HEK293 (cell line): Measurements from ENCODE around the gene CARD8.

Experiments
- BCL11A ChIP-seq: fragments of 450-650 bp; formaldehyde crosslinking; IDR thresholded peaks from 2 replicates; pipeline ENCODE4 v1.5.1; 2016; ENCODE audit warnings: low read depth, missing biosample characterization, missing genetic modification characterization
- GLI4 ChIP-seq: fragments of 450-650 bp; formaldehyde crosslinking; IDR thresholded peaks from 2 replicates; pipeline ENCODE4 v1.5.1; 2016; ENCODE audit warnings: missing biosample characterization, missing genetic modification characterization
- HOXA7 ChIP-seq: sonication (generic); formaldehyde crosslinking; IDR thresholded peaks from 2 replicates; pipeline ENCODE4 v1.8.1; 2022; ENCODE audit warnings: missing genetic modification reagents, borderline replicate concordance
- OVOL3 ChIP-seq: fragments of 450-650 bp; formaldehyde crosslinking; IDR thresholded peaks from 2 replicates; pipeline ENCODE4 v1.5.1; 2016; ENCODE audit warnings: missing biosample characterization, missing genetic modification characterization
- ZBTB1 ChIP-seq: fragments of 450-650 bp; formaldehyde crosslinking; IDR thresholded peaks from 2 replicates; pipeline ENCODE4 v1.5.1; 2016; ENCODE audit warnings: missing biosample characterization, missing genetic modification characterization
- ZBTB26 ChIP-seq: fragments of 450-650 bp; formaldehyde crosslinking; optimal IDR thresholded peaks from 2 replicates; pipeline ENCODE3; 2016; ENCODE audit warnings: missing biosample characterization, mild to moderate bottlenecking, missing genetic modification characterization
- ZEB2 ChIP-seq: fragments of 450-650 bp; formaldehyde crosslinking; IDR thresholded peaks from 2 replicates; pipeline ENCODE4 v1.5.1; 2016; ENCODE audit warnings: missing biosample characterization, missing genetic modification characterization
- ZIC2 ChIP-seq: fragments of 450-650 bp; formaldehyde crosslinking; IDR thresholded peaks from 2 replicates; pipeline ENCODE4 v1.5.1; 2016; ENCODE audit warnings: missing biosample characterization, missing genetic modification characterization
- ZNF202 ChIP-seq: fragments of 450-650 bp; formaldehyde crosslinking; IDR thresholded peaks from 2 replicates; pipeline ENCODE4 v1.5.1; 2016; ENCODE audit warnings: missing biosample characterization, missing genetic modification characterization, borderline replicate concordance
- ZNF324 ChIP-seq: fragments of 450-650 bp; formaldehyde crosslinking; IDR thresholded peaks from 2 replicates; pipeline ENCODE4 v1.5.1; 2016; ENCODE audit warnings: missing biosample characterization, missing genetic modification characterization
- ZNF398 ChIP-seq: fragments of 450-650 bp; formaldehyde crosslinking; IDR thresholded peaks from 2 replicates; pipeline ENCODE4 v1.5.1; 2017; ENCODE audit warnings: missing biosample characterization, missing genetic modification characterization
- ZNF404 ChIP-seq: fragments of 450-650 bp; formaldehyde crosslinking; IDR thresholded peaks from 2 replicates; pipeline ENCODE4 v1.5.1; 2017; ENCODE audit warnings: missing biosample characterization, missing genetic modification characterization
- ZNF48 ChIP-seq: fragments of 450-650 bp; formaldehyde crosslinking; IDR thresholded peaks from 2 replicates; pipeline ENCODE4 v1.5.1; 2016; ENCODE audit warnings: missing biosample characterization, missing genetic modification characterization
- ZNF518A ChIP-seq: fragments of 450-650 bp; formaldehyde crosslinking; conservative IDR thresholded peaks from 2 replicates; pipeline ENCODE4 v1.5.1; 2016; ENCODE audit warnings: low read depth, missing biosample characterization, missing genetic modification characterization
- ZNF530 ChIP-seq: fragments of 450-650 bp; formaldehyde crosslinking; IDR thresholded peaks from 2 replicates; pipeline ENCODE4 v1.5.1; 2016; ENCODE audit warnings: low read depth, missing biosample characterization, missing genetic modification characterization
- ZNF580 ChIP-seq: fragments of 450-650 bp; formaldehyde crosslinking; IDR thresholded peaks from 2 replicates; pipeline ENCODE4 v1.5.1; 2016; ENCODE audit warnings: missing biosample characterization, missing genetic modification characterization
- ZNF623 ChIP-seq: fragments of 450-650 bp; formaldehyde crosslinking; IDR thresholded peaks from 2 replicates; pipeline ENCODE4 v1.5.1; 2016; ENCODE audit warnings: missing biosample characterization, missing genetic modification characterization
- ZNF701 ChIP-seq: fragments of 450-650 bp; formaldehyde crosslinking; IDR thresholded peaks from 2 replicates; pipeline ENCODE4 v1.5.1; 2016; ENCODE audit warnings: missing biosample characterization, missing genetic modification characterization
- ZNF776 ChIP-seq: fragments of 450-650 bp; formaldehyde crosslinking; IDR thresholded peaks from 2 replicates; pipeline ENCODE4 v1.5.0; 2017; ENCODE audit warnings: missing biosample characterization, missing genetic modification characterization, borderline replicate concordance
- ZNF777 ChIP-seq: fragments of 450-650 bp; formaldehyde crosslinking; IDR thresholded peaks from 2 replicates; pipeline ENCODE4 v1.5.1; 2017; ENCODE audit warnings: missing biosample characterization, missing genetic modification characterization, borderline replicate concordance
- ZNF785 ChIP-seq: fragments of 450-650 bp; formaldehyde crosslinking; IDR thresholded peaks from 2 replicates; pipeline ENCODE4 v1.5.1; 2016; ENCODE audit warnings: missing biosample characterization, missing genetic modification characterization
- ZSCAN16 ChIP-seq: fragments of 450-650 bp; formaldehyde crosslinking; IDR thresholded peaks from 2 replicates; pipeline ENCODE4 v1.5.1; 2016; ENCODE audit warnings: missing biosample characterization, missing genetic modification characterization
- TF ChIP-seq, protein P1 (sequence below): fragments of 450-650 bp; formaldehyde crosslinking; IDR thresholded peaks from 2 replicates; pipeline ENCODE4 v1.5.1; 2016; ENCODE audit warnings: missing biosample characterization, missing genetic modification characterization
- TF ChIP-seq, protein P2 (sequence below): fragments of 450-650 bp; formaldehyde crosslinking; IDR thresholded peaks from 2 replicates; pipeline ENCODE4 v1.5.1; 2016; ENCODE audit warnings: missing biosample characterization, missing genetic modification characterization
- TF ChIP-seq, protein P3 (sequence below): fragments of 450-650 bp; formaldehyde crosslinking; IDR thresholded peaks from 2 replicates; pipeline ENCODE4 v1.5.1; 2016; ENCODE audit warnings: missing biosample characterization, missing genetic modification characterization
- TF ChIP-seq, protein P4 (sequence below): fragments of 450-650 bp; formaldehyde crosslinking; IDR thresholded peaks from 2 replicates; pipeline ENCODE4; 2016; ENCODE audit warnings: missing biosample characterization, missing genetic modification characterization

Gene CARD8

GRCh38 chr19:48170817-48171347, 84.8 kb downstream of the CARD8 start (continued):
- TF ChIP-seq ZNF518A (tag by site-specific recombination) (no peak), ZNF324 (tag by site-specific recombination) (no peak), OVOL3 (no peak), ZIC2 (tag by site-specific recombination) (no peak), GLI4 (tag by site-specific recombination) (no peak; the same call in 1 of the 2 replicates), ZNF202 (tag by site-specific recombination) (no peak), ZNF776 (tag by site-specific recombination) (no peak), ZNF785 (no peak), BCL11A (tag by site-specific recombination) (no peak), ZNF398 (tag by site-specific recombination) (peak; percentile 95), ZNF404 (no peak), ZBTB1 (no peak), HOXA7 (CRISPR knock-in tag) (no peak), ZBTB26 (tag by site-specific recombination) (no peak), ZNF530 (tag by site-specific recombination) (no peak), ZSCAN16 (tag by site-specific recombination) (no peak), ZNF580 (tag by site-specific recombination) (no peak), ZNF777 (tag by site-specific recombination) (no peak), ZEB2 (no peak), ZNF48 (tag by site-specific recombination) (no peak), ZNF701 (tag by site-specific recombination) (no peak), ZNF623 (tag by site-specific recombination) (no peak)
- TF ChIP-seq, protein P1, sequence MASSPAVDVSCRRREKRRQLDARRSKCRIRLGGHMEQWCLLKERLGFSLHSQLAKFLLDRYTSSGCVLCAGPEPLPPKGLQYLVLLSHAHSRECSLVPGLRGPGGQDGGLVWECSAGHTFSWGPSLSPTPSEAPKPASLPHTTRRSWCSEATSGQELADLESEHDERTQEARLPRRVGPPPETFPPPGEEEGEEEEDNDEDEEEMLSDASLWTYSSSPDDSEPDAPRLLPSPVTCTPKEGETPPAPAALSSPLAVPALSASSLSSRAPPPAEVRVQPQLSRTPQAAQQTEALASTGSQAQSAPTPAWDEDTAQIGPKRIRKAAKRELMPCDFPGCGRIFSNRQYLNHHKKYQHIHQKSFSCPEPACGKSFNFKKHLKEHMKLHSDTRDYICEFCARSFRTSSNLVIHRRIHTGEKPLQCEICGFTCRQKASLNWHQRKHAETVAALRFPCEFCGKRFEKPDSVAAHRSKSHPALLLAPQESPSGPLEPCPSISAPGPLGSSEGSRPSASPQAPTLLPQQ (tag by site-specific recombination), result peak; percentile 83
- TF ChIP-seq, protein P2, sequence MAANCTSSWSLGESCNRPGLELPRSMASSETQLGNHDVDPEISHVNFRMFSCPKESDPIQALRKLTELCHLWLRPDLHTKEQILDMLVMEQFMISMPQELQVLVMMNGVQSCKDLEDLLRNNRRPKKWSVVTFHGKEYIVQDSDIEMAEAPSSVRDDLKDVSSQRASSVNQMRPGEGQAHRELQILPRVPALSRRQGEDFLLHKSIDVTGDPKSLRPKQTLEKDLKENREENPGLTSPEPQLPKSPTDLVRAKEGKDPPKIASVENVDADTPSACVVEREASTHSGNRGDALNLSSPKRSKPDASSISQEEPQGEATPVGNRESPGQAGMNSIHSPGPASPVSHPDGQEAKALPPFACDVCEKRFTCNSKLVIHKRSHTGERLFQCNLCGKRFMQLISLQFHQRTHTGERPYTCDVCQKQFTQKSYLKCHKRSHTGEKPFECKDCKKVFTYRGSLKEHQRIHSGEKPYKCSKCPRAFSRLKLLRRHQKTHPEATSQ (tag by site-specific recombination), result no peak
- TF ChIP-seq, protein P3, sequence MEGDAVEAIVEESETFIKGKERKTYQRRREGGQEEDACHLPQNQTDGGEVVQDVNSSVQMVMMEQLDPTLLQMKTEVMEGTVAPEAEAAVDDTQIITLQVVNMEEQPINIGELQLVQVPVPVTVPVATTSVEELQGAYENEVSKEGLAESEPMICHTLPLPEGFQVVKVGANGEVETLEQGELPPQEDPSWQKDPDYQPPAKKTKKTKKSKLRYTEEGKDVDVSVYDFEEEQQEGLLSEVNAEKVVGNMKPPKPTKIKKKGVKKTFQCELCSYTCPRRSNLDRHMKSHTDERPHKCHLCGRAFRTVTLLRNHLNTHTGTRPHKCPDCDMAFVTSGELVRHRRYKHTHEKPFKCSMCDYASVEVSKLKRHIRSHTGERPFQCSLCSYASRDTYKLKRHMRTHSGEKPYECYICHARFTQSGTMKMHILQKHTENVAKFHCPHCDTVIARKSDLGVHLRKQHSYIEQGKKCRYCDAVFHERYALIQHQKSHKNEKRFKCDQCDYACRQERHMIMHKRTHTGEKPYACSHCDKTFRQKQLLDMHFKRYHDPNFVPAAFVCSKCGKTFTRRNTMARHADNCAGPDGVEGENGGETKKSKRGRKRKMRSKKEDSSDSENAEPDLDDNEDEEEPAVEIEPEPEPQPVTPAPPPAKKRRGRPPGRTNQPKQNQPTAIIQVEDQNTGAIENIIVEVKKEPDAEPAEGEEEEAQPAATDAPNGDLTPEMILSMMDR, result no peak
- TF ChIP-seq, protein P4, sequence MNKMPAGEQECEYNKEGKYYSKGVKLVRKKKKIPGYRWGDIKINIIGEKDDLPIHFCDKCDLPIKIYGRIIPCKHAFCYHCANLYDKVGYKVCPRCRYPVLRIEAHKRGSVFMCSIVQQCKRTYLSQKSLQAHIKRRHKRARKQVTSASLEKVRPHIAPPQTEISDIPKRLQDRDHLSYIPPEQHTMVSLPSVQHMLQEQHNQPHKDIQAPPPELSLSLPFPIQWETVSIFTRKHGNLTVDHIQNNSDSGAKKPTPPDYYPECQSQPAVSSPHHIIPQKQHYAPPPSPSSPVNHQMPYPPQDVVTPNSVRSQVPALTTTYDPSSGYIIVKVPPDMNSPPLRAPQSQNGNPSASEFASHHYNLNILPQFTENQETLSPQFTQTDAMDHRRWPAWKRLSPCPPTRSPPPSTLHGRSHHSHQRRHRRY (tag by site-specific recombination), result no peak
